SHP77 treated with DMSO at 0.1 percent for 48 hours (cell line): ENCODE measurements around the gene HESX1.

Experiments
- DNase-seq: peaks from one replicate; lab custom pipeline; 2025; lab: John Stamatoyannopoulos, UW

HESX1 gene

DNA sequence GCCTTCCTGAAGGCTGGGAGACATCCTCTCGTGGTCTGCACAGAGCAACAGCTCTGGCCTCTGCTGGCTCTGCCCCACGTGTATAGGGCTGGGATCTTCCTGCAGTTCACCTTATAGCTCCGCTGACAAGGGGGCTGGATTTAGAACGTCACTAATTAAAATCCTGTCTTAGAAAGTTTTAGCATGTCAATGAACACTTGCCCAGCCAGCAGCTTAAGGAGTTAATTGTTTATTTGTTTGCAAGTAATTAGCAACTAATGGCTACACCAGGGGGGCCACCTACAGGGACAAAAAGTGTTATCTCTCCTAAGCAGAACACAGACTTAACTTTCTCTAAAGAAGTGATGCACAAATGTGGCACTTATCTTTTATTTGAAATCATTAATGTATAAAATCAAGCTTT, at the start of gene HESX1:
HESX1 (minus strand) TSS at position 84 of the 403 bp plus-strand sequence; CDS start at position 24, 60 bp downstream.
- DNase-seq: no peak

DNA sequence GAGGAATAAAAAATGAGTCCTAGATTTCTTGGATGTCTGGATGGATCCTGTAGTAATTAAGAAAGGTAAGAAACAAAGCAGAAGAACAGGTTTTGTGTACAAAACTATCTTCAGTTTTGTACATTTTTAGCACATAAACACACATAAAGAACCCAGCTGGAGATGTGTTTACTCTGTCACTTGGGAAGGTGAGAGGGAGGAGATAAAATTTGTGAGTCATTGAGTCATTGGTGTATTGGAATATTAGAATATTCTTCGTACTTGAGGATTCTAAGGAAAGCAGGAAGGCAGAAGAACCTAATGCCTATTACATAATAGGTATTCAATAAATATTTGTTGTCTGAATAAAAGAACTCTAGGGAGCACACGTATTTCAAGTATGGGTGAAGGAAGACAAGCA, 45.2 kb upstream of the HESX1 start:
- no peak for DNase-seq

DNA sequence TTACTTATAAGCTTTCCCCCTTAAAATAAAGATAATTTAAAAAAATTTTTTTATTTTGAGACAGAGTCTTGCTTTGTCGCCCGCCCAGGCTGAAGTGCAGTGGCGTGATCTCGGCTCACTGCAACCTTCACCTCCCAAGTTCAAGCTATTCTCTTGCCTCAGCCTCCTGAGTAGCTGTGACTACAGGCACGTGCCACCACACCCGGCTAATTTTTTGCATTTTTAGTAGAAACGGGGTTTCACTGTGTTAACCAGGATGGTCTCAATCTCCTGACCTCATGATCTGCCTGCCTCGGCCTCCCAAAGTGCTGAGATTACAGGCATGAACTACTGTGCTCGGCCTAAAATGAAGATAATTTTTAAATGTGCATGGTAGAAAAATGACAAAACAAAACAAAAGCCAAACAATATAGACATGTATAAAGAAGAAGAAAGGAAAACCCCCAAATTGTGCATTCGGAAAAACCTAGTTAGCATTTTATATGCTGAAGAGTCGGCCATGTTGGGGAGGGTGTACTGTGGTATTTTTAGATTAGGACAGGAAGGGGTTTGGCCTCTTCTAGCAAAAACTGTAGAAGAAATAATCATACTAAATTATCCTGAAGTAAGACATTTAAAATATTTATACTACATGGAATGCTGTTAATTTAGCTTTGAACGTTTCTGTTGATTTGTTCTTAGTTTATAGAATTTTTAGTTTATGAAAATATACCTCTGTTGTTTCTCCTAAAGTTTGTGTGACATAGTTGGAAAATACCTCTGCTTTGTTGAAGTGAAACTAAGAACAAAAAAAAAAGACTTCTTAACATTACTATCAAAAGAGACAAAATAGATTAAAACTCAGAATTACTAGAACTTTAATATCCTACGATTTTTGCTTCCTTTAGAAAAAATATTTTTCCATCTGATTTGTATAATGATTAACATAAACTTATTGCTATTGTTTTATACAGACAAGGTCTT, 35.1 kb upstream of the HESX1 start:
- no peak for DNase-seq

DNA sequence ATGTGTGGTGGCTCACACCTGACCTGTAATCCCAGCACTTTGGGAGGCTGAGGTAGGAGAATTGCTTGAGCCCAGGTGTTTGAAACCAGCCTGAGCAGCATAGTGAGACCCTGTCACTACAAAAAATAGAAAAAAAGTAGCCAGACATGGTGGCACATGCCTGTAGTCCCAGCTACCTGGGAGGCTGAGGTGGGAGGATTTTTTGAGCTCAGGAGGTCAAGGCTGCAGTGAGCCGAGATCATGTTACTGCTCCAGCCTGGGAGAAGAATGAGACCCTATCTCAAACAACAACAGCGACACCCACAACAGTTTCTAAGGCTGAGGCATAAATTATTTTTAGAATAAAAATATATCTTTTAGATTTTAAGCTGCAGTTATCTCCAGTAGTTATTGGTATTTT, 34.0 kb upstream of the HESX1 start:
- DNase-seq: no peak

DNA sequence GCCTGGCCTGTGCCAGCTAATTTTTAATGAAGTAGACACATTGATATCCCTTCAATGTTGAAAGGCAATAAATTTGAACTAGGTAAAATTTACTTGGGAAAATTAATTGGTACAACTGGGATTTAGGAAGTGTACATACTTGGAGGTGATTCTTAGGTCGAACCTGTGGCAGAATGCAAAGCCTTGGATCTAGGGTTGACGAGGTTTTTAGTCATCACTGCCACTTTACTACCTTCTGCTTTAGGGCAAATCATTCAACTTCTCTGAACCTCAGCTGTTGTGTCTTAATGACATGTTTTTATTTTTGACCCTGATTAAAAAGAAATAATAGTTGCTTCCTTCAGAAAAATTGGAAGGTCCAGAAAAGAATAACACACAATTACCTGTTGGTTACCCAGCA, 30.2 kb upstream of the HESX1 start:
- DNase-seq: no peak

DNA sequence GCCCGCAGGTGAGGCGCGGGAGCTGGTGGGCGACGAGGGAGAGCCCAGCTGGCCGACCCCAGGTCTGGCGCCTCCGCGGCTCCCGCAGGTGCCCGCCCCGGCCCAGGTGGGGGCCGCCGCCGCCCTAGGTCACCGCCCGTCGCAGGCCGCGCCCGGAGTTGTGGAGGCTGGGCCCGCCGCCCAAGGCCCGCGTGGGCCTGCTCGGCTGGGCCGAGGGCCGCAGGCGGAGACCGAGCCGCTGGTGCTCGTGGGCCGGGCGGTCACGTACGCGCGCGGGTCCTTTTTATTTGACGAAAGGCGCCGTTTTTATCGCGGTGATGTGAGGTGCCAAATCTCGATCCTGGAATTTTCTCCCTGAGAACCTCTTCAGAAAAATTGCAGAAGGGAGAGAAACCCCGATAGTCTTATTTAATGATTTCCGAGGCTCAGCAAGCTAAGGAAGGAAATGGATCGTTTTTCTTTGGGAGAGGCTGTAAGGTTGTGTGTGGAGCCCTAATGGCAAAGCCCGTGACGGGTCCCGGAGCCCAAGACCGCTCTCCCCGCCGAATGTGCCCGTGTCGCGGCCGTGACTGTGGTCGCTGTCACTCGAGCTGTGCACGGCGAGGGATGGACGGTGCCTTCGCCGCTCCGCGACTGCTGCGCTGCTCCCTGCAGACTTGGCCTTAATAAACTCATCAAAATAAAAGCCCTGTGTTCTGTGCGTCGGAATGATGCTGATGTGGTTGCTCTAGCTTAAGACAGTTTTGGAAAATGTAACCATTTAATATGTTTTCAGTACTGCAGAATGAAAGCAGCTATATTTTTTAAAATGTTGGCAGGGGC, 28.4 kb upstream of the HESX1 start:
- no peak for DNase-seq

DNA sequence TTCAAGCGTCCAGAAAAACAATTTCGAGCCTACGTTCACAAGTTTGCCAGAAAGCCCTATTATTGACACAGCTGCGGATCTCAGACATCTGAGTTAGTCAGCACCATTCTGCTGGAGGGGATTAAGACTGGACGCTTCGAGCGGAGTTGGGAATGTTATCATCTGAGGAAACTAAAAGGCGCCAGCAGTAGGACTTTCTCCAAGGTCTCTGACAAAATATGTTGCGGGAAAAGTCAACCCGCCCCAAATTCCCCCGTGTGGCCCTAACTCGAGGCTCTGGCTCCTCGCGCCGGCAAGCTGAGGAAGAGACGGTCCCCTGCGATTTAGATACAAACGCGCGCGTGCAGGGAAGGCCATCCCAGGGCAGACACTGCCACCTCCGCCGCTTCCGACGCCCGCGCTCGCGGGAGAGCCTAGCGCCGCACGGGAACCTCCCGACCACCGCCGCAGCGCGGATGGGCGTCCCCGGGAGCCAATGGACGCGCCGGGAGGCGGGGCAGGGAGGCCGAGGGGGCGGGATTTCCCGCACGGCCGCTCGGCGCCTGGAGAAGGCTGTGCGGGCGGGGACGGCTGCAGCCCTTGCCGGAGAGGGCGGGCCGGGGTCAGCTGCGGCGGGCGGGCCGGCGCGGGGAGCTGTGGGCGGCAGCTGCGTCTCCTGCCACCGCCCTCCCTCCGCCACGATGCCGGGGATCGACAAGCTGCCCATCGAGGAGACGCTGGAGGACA, 27.6 kb upstream of the HESX1 start, which contains the start of gene APPL1:
APPL1 (plus strand) TSS at position 526 of the 726 bp plus-strand sequence; CDS start at position 681, 155 bp downstream.
- DNase-seq: peak; percentile 88

DNA sequence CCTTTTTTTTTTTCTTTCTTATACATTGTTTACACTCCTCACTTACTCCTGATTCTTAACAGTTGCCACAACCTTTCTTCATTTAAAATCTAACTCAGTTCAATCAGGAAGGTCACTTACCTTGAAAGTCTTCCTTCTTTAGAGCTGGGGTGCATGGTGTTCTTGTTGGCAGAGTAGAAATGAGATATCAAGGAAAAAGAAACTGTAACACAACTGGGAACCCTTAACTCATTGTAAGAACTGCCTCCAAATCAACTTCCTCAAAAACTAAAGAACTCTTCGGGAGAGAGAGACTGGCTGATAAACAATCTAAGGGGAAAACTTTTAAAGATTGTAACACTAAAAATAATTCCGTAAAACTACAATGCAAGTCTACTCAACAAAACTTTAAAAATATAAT, 26.4 kb upstream of the HESX1 start:
- no peak for DNase-seq

DNA sequence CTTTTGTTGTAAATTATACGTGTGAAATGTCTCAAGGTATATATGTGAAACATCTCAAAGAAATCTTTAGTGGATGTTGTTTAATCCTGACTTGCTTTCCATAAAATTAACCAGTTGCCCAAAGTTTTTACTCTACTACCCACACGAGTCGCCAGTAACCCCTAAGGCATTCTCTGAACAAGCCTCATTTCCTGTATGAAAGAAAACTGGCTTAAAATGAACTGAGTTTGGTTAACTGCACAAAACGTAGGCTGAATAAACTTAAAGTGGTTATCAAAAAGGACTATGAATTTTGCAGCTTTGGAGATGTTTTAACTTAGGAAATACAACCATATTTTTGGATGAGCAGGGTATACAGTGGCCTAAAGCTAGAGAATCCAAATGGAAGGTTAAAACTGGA, 25.1 kb upstream of the HESX1 start:
- DNase-seq: no peak

DNA sequence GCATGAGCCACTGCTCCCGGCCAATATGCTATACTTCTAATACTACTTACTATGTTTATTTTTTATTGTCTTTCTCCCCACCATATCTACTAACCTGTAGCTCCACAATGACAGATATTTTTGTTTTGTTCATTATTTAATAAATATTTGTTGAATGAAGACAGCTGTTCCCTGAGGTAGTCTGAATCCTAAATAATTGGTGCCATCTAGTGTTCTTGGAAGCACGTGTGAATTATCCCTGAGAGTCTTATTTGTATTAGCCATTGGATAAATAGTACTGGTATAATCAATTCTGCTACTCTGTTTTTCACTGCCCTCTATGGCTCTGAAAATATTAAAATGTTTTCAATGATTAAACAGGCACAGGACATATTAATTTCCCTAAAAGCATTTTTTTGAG, 22.1 kb upstream of the HESX1 start:
- no peak for DNase-seq

DNA sequence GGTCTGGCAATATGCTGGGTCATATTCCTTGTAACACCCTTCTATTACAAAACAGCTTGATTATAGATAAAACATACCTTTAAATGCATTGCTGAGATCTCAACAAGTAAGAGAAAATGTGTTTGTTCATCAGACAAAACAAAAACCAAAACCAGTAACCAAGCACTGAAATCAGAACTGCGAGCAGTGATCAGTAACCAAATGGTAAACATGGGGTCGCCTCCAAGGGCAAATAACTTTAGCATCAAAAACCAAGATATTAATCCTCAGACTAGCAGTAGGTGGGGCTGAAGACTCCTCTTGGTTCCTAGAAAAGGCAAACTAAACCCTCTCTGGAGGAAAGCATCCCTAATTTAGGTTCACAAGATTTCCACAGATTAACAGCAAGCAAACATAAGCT, 6.6 kb upstream of the HESX1 start:
- DNase-seq: no peak

DNA sequence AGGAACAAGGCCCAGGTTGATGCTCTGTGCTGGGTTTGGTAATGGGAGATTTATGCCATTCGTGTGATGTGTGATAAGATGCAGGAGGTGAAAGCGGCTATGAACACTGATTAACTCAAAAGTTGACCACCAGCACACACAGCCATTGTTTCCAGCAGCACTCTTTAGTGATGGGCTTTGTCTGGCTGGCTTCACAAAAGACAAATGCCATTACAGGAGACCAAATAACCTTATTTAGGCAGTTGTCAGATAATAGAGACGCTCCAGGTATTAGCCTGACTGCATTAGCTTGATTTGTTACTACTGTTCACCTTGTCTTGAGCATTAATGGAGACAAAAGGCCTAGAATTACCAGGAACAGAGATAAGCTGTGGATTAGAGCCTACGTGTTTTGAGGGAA, 5.1 kb downstream of the HESX1 start:
- DNase-seq: no peak

DNA sequence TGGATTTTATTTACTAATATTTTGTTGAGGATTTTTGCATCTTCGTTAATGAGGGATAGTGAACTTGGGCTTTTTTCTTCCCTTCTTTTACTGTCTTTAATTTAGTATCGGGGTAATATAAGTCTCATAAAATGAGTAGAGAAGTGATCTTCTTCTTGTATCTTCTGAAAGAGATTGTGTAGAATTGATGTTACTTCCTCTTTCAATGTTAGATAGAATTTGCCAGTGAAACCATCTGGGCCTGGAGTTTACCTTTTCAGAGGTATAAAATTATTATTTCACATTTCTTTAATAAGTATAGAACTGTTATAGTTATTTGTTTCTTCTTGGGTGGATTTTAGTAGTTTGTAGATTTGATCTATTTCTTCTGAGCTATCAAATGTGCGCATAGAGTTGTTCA, 7.8 kb downstream of the HESX1 start:
- no peak for DNase-seq

DNA sequence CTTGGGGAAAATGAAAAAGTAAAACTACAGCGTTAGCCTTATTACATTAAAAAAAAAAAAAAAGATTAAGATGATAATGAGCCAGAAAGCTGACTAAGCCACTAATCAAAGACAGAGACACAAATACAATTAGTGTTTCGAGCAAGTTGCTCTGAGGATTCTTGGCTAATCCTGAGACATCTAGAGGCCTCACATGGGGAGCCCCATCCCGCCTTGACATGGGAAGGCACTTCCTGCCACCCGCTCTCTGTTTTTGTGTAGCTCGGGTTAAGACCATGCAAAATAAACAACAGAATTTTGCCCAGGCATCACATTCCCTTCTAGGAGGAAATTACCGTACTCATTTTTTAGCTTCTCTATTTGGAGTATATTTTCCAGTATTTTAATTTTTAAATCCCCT, 15.3 kb downstream of the HESX1 start:
- DNase-seq: no peak

DNA sequence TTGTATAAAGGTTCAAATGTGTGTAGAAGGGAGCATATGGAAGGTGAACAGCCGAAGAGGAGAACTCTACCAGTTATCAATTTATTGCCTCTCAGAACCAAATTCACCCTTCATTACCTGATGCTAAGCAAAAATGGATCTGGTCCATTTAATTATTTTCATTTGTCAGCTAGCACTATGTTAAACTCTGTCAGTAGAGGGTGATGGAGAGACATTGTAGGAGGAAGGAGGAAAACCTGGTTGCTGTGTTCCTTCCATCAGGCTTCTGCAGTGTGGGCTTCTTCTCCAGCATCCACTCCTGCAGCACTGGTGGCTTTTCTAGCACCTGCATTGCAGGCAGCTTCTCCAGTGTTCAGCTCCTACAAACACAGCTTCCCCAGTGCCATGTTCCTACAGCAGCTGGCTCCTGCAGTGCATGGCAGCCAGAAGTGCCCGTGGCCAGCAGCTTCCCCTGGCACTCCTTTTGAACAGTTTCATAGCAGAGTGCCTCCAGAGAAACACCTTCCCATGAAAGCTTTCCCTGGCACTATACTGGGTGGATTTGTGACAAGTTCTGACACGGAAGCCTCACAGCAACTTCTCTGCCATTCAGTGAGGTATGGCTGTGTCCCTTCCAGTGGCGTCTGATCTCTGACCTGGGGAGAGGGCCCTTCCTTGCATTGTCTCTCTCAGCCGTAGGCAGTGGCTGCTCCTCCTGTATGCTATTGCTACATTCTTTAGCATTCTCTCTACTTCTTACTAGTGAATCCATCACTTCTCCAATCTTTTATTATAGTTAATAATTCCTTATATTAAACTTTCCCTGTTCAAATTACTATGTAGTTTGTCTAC, 20.0 kb downstream of the HESX1 start:
- peak; percentile 5 for DNase-seq

DNA sequence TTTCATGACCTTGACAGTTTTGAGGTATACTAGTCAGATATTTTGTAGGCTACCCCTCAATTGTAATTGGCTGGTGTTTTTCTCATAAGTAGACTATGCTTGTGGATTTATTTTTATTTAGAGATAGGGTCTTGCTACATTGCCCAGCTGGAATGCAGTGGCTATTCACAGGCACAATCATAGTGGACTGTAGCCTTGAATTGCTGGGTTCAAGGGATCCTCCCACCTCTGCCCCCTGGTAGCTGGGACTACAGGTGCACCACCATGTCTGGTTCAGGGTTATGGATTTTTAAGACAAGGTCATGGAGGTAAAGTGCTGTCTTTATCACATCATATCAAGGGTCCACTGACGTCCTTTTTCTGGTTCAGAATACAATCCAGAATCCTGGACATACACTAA, 23.7 kb downstream of the HESX1 start:
- DNase-seq: no peak

DNA sequence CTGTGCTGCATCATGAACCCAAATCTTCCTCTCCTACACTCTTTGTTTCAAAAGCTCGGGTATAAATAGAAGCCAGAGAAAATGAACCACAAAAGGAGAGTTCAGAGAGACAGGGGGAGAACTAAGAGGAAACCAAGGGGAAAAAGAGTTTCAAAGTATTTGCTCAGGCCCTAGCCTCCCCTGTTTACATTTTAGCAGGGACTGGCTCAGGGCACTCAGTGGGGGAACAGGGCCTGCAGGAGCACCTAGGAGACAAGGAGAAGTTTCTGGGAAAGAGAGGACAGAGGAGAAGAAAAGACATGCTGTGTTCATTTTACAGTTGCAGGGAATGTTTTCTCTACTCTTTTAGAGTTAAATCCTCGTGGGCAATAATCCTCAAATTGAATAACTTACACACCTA, 26.1 kb downstream of the HESX1 start:
- DNase-seq: no peak

DNA sequence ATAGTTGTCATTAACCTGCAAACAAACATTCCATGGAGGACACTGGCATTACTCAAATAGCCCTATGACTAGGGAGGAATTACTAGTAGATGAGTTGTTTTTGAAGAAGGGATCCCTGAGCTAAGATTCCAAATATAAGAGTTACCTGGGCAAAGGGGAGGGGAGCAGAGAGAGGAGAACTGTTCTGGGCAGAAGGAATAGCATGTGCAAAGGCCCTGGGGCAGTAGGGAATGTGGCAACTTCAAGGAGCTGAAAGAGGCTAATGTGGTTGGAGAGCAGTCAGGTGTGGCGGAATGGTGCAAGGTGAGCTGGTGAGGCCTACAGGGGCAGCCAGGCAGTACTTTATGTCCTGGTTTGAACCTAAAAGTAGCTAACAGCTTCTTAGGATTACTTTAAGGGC, 28.8 kb downstream of the HESX1 start:
- no peak for DNase-seq

DNA sequence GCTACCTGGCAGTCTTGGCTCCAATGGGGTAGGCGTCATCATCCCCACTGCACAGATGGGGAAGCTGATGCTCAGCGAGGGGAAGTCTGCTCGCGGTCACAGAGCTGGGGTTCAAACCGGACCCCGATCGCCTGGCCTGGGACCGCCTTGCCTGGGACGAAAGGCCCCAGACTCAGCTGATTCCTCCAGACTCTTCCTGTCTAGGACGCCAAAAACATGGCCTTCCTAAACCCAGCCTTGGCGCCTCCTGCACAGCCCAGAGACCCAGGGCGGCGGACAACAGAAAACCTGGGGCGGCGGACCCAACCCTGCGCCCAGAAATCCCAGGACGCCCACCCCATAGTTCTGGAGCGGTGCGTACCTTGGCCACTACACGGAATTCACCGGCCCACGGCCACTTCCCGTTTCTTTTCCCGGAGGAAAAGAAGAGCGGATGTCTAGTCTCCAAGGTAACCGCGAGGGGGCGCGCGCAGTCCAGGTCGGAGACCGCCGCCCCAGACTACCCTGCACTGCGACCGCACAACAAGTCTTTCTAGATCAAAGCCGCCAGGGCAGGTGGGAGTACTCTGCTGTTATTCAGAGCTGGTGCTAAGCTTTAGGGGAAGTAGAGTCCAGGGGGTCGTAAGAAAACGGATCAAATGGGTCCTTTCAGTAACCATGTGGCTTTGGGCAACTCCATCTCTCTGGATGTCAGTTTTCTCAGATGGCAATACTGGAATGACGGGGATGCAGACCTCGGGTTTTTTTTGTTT, 29.7 kb downstream of the HESX1 start:
- peak; percentile 63 for DNase-seq

DNA sequence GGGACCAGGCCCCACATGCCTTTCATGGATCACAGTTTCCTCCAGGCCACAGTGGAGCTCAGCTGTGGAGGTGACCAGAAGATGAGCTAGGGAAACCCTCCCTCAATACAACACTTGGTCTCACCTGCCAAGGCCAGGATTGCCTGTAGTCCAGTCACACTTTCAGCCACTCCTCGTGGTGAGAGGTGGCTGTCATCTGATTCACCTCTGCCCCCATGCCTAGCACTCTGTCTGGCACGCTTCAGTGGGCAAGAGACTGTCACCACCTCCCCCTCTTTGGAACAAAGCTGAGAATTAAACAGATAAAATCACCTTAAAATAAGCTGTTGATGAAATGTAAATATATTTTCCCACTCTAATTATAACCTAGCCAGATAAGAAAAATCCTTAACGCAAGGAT, 30.7 kb downstream of the HESX1 start:
- no peak for DNase-seq

DNA sequence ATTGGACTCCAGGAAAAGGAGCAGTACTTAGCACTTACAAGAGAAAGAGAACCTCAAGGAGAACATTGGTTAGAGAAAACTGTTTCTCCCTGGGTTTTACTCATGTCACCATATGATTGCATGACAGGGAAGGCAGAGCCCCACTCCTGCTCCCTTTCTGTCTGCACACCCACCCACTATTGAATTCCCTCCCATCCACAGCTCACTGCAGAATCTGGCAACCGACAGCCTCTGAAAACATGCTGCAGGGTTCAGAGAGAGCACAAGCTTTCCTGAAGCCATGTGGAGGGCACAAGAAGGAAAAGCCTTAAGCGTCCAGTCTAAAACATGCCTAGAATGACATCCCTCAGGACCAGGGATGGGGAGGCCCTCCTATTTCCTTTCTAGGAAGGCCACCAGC, 31.6 kb downstream of the HESX1 start:
- no peak for DNase-seq
